Ovary (tissue), 3 donors: Measurements from ENCODE around the gene NMU.

Experiments used
- CTCF ChIP-seq, 3 donors: fragments of 450-650 bp in 2 of 3; fragments of 200-600 bp in 1 of 3; IDR thresholded peaks; one replicate each; pipeline versions ENCODE4 v1.5.1 to v1.8.0; 2016 to 2022; ENCODE audit warnings: antibody characterized with exemption in 3 of 3, mild to moderate bottlenecking in 1 of 3
- EP300 ChIP-seq: sonication (generic); formaldehyde crosslinking; IDR thresholded peaks from one replicate; pipeline ENCODE4 v1.6.1; 2017; ENCODE audit warnings: antibody characterized with exemption
- donor health status: DM: no; HTN: no; CAD: no.

- TF ChIP-seq CTCF (IDR thresholded peaks at IDR 0.05) (no peak), EP300 (no peak)
Observed at GRCh38 chr4:55568905-55569504, 67.1 kb downstream of the NMU start.
